HG03025 (cell line): ENCODE results near the gene MPRIP.

Experiments
- ATAC-seq: cut with Tn5 transposase; IDR thresholded peaks from one replicate; pipeline ENCODE4 v1.9.1; 2021; ENCODE audit warnings: mild to moderate bottlenecking, moderate library complexity; ENCODE audit not compliant: unreplicated experiment, low FRiP score

Gene MPRIP

GRCh38 chr17:17084317-17084835, 42.1 kb downstream of the MPRIP start:
- ATAC-seq: no peak

GRCh38 chr17:17084941-17085340, 42.7 kb downstream of the MPRIP start:
- ATAC-seq: no peak

GRCh38 chr17:17086585-17086984, 44.3 kb downstream of the MPRIP start:
- no peak for ATAC-seq

- ATAC-seq: no peak
Measured at GRCh38 chr17:17087424-17088015, 45.3 kb downstream of the MPRIP start.

GRCh38 chr17:17088086-17088485, 45.8 kb downstream of the MPRIP start:
- ATAC-seq: no peak

- no peak for ATAC-seq
Measured at GRCh38 chr17:17088541-17089525, 46.6 kb downstream of the MPRIP start.

GRCh38 chr17:17089796-17090641, 47.8 kb downstream of the MPRIP start:
- no peak for ATAC-seq

GRCh38 chr17:17090642-17091103, 48.4 kb downstream of the MPRIP start:
- no peak for ATAC-seq

GRCh38 chr17:17091276-17091675, 49.0 kb downstream of the MPRIP start:
- no peak for ATAC-seq

- ATAC-seq: no peak
Measured at GRCh38 chr17:17091856-17092756, 49.8 kb downstream of the MPRIP start.

- no peak for ATAC-seq
Measured at GRCh38 chr17:17093764-17094163, 51.5 kb downstream of the MPRIP start.

GRCh38 chr17:17096438-17097178, 54.4 kb downstream of the MPRIP start:
- no peak for ATAC-seq

GRCh38 chr17:17097763-17098345, 55.6 kb downstream of the MPRIP start:
- no peak for ATAC-seq

GRCh38 chr17:17098551-17099179, 56.4 kb downstream of the MPRIP start:
- ATAC-seq: no peak

- ATAC-seq: no peak
Measured at GRCh38 chr17:17102176-17102575, 59.9 kb downstream of the MPRIP start.

- no peak for ATAC-seq
Measured at GRCh38 chr17:17103160-17103559, 60.9 kb downstream of the MPRIP start.

GRCh38 chr17:17104036-17104435, 61.8 kb downstream of the MPRIP start:
- no peak for ATAC-seq

GRCh38 chr17:17104494-17104893, 62.2 kb downstream of the MPRIP start:
- ATAC-seq: no peak
